Right lobe of liver (tissue), 6 donors: ENCODE measurements around the gene GMDS. TPM values are rescaled to one million over a fixed set of nuclear protein-coding genes. Genes with fewer than 3 reads are reported as not detected.

Experiments
- ATAC-seq, 4 donors: fragments of 200-7000 bp; cut with Tn5 transposase; one replicate each; pipeline ENCODE4 v1.9.1; 2020; ENCODE audit warnings: mild to moderate bottlenecking in 4 of 4, moderate library complexity in 4 of 4
- DNase-seq, 3 donors: peaks; one replicate each; pipeline ENCODE4 v3.0.0-alpha.2; 2020
- H3K27ac ChIP-seq, 3 donors: fragments of 200-600 bp; one replicate each; pipeline ENCODE4 v1.8.0; 2022
- H3K27me3 ChIP-seq, 2 donors: fragments of 200-600 bp; one replicate each; pipeline ENCODE4 v1.8.0; 2022
- H3K36me3 ChIP-seq, 4 donors: fragments of 200-600 bp; sonication (generic) in 1 of 4; one replicate each; pipeline versions ENCODE4 v1.5.1 to v1.8.0; 2017 to 2022; ENCODE audit warnings: control low read depth in 1 of 4
- H3K4me1 ChIP-seq, 4 donors: fragments of 200-600 bp; sonication (generic) in 1 of 4; one replicate each; pipeline versions ENCODE4 v1.5.1 to v1.8.0; 2017 to 2022; ENCODE audit warnings: control low read depth in 1 of 4
- H3K4me3 ChIP-seq, 3 donors: fragments of 200-600 bp; one replicate each; pipeline ENCODE4 v1.8.0; 2022
- H3K9me3 ChIP-seq, 4 donors: fragments of 200-600 bp; sonication (generic) in 1 of 4; one replicate each; pipeline versions ENCODE4 v1.5.1 to v1.8.0; 2017 to 2022; ENCODE audit warnings: control low read depth in 1 of 4
- CTCF ChIP-seq, 4 donors: fragments of 200-600 bp in 3 of 4; fragments of 450-650 bp in 1 of 4; IDR thresholded peaks; one replicate each; pipeline versions ENCODE4 v1.5.1 to v1.8.0; 2016 to 2022; ENCODE audit warnings: antibody characterized with exemption in 4 of 4, mild to moderate bottlenecking in 2 of 4
- POLR2A ChIP-seq: fragments of 450-650 bp; IDR thresholded peaks from one replicate; pipeline ENCODE4 v1.6.1; 2017; ENCODE audit warnings: antibody characterized with exemption, mild to moderate bottlenecking
- WGBS: methylation state at CpG from one replicate; pipeline ENCODE4 v1.1.6; 2018; ENCODE audit warnings: low coverage, low lambda C conversion rate; ENCODE audit not compliant: insufficient coverage; ENCODE audit errors: missing lambda C conversion rate; 5-methylcytosine and 5-hydroxymethylcytosine counted together
- intact Hi-C, 2 donors: fragments of 100-400 bp; cut with DNase I; formaldehyde crosslinking; loops; one replicate each; pipeline versions ENCODE4 v1.11.2 to v1.14.1; 2022
- total RNA-seq, 6 experiments: library from RNA; depleted of rRNA in 2 of 6; stranded (reverse); fragments of >200 nt in 2 of 6; fragmentation: NEBNext Ultra II Directional in 3 of 6; extraction: Animal tissue kit (Norgen Biotek cat#: 25700) in 3 of 6; gene quantifications; one replicate each; pipeline versions ENCODE4 v1.1.0 to v1.2.4, GENCODE V29; 2016 to 2023
- donor health status: DM: no; HTN: yes; CAD: no.
- donor health status: DM: no; HTN: no; CAD: no.
- donor health status: DM: no; HTN: no; CAD: no.
- donor health status: DM: no; HTN: yes; CAD: no.
- donor health status: DM: no; HTN: yes; CAD: no.

GMDS gene
- total RNA-seq, 6 experiments from 2014 or later, result 15.9 to 34.4 (median 23.4) TPM

GRCh38 chr6:2203264-2203663 lies 42.1 kb downstream of the GMDS start:
- intact Hi-C loops, result loop anchor here in 1 of 2 donors (10.0 kb wide), 1 partner anchor 142 kb away; no protein-coding TSS in a partner anchor
- Histone ChIP-seq H3K9me3 (no peaks in the 10 kb centered on the region), H3K4me3 (no peak overlapping the region), H3K27me3 (no peaks in the 10 kb centered on the region), H3K36me3 (no peaks in the 10 kb centered on the region), H3K4me1 (no peaks in the 10 kb centered on the region), H3K27ac (no peak overlapping the region)
- ATAC-seq, result peak; percentile 48 to 79 (median 68)
- DNase-seq, result no peak
- TF ChIP-seq POLR2A, result no peak
- TF ChIP-seq CTCF (IDR thresholded peaks at IDR 0.05), result no peak
- 53% methylated on average over 3 of the region's 3 CpGs for WGBS

GRCh38 chr6:2197984-2198383 lies 47.4 kb downstream of the GMDS start:
- H3K27ac ChIP-seq, result no peak overlapping the region
- H3K27me3 ChIP-seq, result no peaks in the 10 kb centered on the region
- TF ChIP-seq CTCF (IDR thresholded peaks at IDR 0.05) (no peak), POLR2A (no peak)
- H3K36me3 ChIP-seq, result no peaks in the 10 kb centered on the region
- no peak for DNase-seq
- H3K9me3 ChIP-seq, result no peaks in the 10 kb centered on the region
- intact Hi-C loops, result loop anchor here in 1 of 2 donors (5.0 kb wide), 1 partner anchor 591 kb away; the partner anchor contains the start of gene FOXC1
- no peak overlapping the region for H3K4me3 ChIP-seq
- H3K4me1 ChIP-seq, result peaks cover 0 to 5% (median 0%) of the 10 kb centered on the region in 4 donors
- ATAC-seq, result no peak
- WGBS, result 84% methylated on average over 4 of the region's 4 CpGs

DNA sequence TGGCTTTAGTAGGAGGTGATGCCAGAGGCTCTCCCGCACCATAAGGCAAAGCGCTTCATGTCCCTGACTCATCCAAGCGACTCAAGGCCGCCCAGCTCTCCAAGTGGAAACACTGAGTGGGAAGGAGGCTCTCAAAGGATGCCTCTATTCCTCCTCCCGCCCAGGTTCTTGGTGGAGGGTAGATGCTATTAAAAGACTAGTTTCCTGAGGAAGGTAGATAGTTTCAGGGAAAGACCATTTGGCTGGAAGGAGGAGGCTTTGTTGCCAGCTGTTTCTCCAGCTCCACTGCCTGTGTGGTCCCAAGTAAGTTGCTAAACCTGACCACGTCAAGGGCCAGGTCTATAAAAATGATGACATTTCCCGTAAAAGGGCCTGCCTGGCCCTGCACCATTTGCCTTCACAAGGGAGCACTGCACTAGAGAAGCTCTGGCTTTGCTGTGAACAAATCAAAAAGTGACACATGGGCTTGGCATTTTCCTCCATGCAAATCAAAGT lies 48.2 kb downstream of the GMDS start:
- Histone ChIP-seq H3K27me3 (no peaks in the 10 kb centered on the region), H3K9me3 (no peaks in the 10 kb centered on the region), H3K36me3 (no peaks in the 10 kb centered on the region), H3K4me3 (no peak overlapping the region), H3K27ac (no peak overlapping the region), H3K4me1 (peaks cover 0 to 5% (median 0%) of the 10 kb centered on the region in 4 donors)
- no peak for DNase-seq
- intact Hi-C loops, result loop anchor here in 1 of 2 donors (5.0 kb wide), 1 partner anchor 590 kb away; the partner anchor contains the start of gene FOXC1
- WGBS, result 88% methylated on average over 5 of the region's 7 CpGs
- no peak for TF ChIP-seq CTCF (IDR thresholded peaks at IDR 0.05)
- TF ChIP-seq POLR2A, result no peak
- ATAC-seq, result peak in 1 of 4 donors; percentile 34

- peaks cover 0 to 5% (median 0%) of the 10 kb centered on the region in 4 donors for H3K4me1 ChIP-seq
- no peaks in the 10 kb centered on the region for H3K36me3 ChIP-seq
- 6% methylated on average over 1 of the region's 1 CpG for WGBS
- no peak overlapping the region for H3K27ac ChIP-seq
- ATAC-seq, result peak; percentile 82 to 91 (median 88)
- intact Hi-C loops, result loop anchor here in 1 of 2 donors (5.0 kb wide), 1 partner anchor 589 kb away; the partner anchor contains the start of gene FOXC1
- H3K4me3 ChIP-seq, result no peak overlapping the region
- no peaks in the 10 kb centered on the region for H3K9me3 ChIP-seq
- TF ChIP-seq CTCF (IDR thresholded peaks at IDR 0.05) (peak; percentile 69 to 77 (median 75)), POLR2A (no peak)
- H3K27me3 ChIP-seq, result no peaks in the 10 kb centered on the region
- DNase-seq, result no peak
Observed at GRCh38 chr6:2196079-2196679, 49.2 kb downstream of the GMDS start.
